G401.6 (cell line): ENCODE results near the gene STARD6.
A peak's percentile ranks its signal among the peaks of the same experiment; 100 is the strongest.
"Not testable (repeated sequence)": the region's sequence is repeated elsewhere in the genome, so short reads cannot be mapped to it uniquely, and the experiment has no call there.

Source experiments
- FAIRE-seq: peaks from 2 replicates; lab custom pipeline; 2012; peaks lifted over from hg19 to GRCh38; lab: Jason Lieb, UNC

STARD6 gene

DNA sequence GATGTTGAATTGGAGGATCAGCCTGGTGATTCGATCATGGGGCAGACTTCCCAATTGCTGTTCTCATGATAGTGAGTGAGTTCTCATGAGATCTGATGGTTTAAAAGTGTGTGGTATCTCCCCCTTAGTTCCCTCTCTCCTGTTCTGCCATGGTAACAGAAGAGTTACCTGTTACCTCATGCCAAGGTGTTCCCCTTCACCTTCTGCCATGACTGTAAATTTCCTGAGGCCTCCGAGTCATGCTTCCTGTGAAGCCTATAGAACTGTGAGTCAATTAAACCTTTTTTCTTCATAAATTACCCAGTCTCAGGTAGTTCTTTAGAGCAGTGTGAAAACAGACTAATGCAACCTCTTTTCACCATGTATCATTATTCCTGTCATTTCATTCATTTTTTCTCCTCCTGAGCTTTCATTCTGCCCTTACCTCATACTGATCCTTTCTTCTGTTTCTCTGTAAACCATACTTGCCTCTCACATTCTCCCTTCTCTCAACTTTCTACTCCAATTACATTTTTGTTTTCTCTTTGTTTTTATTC, 22.0 kb downstream of the STARD6 start:
- no peak for FAIRE-seq

DNA sequence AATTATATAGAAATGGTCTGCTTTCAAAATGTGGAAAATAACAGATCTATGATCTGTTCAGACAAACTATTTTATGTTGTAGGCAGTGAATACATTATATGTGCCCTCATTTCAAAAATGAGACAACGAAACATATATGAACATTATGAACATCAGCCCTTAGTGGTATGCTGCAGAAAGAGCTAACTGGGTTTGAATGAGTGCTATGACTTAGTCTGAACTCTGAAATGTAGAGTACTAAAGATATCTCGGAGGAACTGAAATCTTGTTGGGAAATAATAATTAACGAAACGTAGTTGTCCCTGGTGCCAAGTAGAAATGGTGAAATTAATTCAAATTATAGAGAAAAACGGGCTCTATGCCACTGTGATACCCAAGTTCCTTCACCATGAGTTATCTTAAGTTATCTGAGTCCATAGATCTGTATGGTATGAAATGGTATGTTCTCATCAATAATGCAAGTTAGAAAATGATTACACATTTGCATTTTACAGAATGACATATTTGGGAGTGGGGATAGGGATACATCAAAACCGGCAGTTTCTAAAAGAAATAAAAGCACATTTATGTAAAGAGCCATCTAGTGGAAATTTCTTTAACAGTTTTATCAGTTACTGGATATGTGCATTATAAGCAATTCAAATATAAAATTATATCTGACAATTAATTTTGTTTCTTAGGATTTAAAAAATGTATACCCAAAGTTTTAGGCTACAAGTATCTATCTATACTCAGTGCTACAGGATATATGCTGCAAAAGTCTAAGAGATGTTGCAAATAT, 26.7 kb downstream of the STARD6 start:
- no peak for FAIRE-seq

DNA sequence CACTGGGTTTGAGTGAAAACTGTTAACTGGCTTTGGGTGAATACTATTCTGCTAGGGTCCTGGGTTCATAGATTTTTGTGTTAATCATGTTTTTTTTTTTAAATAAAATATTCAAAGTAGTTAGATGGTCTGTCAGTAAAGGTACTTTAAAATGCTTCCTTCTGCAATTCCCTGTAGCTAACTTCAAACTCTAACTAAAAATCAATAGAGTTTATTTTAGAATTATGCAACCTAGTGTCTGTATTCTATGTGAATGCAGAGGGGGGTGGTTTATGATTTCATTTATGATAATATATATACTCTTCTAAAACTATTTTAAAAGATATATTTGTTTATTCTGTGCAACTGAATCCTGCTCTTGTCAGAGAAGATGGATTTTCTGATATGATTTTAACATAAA, 27.9 kb downstream of the STARD6 start:
- FAIRE-seq = no peak

DNA sequence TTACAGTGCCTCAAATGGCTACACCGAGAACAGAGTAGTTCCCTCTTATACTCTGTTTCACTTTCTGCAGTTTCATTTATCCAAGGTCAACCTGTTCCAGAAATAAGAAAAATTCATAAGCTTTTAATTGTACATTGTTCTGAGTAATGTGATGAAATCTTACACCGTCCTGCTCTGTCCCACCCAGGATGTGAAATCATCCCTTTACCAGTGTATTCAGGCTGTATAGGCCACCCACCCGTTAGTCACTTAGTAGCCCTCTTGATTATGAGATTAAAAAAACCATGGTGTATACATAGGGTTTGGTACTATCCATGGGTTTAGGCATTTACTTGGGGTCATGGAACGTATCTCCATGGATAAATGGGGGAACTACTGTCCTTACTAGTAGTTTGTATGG, 29.8 kb downstream of the STARD6 start:
- no peak for FAIRE-seq

DNA sequence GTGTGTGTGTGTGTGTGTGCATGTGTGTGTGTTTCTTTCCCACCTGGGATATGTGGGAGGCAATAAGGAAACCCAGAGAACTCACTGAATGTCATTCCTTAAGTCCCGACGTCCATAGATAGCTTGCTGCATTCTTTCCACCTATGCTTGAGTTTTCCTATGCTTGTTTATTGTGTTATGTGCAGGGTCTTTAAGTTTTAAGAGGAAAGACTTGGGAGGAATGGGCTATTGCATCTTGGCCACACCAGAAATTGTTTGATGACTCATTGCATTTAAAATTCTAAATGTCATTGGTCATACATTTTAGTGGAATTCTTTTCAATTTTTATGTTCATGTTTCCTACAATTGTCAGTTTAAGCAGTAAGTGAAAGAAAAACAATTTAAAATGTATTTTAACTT, 33.7 kb downstream of the STARD6 start:
- FAIRE-seq = no peak

DNA sequence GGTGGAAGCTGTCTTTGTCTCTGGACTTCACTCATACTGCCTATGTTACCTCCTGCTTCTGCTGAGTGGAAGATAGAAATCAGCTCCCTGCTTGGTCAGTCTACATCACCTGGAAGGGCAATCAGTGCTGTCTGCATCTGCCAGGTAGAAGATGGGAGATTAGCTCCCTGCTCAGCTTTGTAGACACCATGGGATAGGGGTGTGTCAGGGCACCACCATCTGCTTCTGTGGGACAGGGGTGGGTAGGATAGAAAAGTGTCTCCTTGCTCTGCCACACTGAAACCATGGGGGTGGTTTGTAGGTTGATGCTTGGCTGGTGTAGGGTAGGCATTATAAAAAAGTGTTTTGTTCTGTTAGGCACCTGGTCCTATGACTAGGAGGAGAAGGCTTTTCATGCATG, 34.1 kb downstream of the STARD6 start:
- FAIRE-seq = no peak

DNA sequence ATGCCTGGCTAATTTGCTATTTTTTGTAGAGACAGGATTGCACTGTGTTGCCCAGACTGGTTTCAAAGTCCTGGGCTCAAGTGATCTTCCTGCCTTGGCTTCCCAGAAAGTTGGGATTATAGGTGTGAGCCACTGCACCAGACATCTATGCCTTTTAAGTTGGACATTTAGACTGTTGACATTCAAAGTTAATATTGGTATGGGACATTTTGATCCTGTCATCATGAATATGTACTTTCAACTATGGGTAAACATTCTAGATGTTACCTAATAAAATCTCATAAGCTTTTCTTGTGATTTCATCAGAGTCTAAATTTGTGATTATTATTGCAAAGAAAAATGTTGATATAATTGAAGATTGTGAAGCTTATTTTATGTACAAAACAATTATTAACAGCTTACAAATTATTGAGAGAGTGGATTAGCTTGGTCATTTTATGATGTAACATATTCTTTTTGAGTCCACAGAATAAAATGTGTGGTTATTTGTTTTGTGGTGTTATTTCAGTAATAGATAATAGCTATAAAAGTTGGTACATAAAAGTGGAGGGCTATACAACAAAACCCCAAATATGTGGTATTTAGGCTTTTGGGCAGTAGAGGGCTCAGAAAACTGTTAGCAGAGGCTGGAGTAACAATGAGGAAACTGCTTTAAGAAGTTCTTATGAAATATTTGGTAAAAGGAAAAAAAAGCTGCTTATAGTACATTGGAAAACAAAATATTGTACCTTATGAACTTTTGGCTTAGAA, 41.4 kb downstream of the STARD6 start:
- peak; percentile 66 for FAIRE-seq

DNA sequence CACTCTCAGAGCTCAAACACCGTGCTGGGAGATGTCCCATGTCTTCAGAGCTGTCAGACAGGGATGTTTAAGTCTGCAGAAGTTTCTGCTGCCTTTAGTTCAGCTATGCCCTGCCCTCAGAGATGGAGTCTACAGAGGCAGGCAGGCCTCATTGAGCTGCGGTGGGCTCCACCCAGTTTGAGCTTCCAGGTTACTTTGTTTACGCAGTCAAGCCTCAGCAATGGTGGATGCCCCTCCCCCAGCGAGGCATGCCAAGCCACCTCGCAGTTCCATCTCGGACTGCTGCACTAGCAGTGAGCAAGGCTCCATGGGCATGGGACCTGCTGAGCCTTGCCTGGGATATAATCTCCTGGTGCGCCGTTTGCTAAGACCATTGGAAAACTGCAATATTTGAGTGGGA, 48.1 kb downstream of the STARD6 start:
- FAIRE-seq = not testable (repeated sequence)

DNA sequence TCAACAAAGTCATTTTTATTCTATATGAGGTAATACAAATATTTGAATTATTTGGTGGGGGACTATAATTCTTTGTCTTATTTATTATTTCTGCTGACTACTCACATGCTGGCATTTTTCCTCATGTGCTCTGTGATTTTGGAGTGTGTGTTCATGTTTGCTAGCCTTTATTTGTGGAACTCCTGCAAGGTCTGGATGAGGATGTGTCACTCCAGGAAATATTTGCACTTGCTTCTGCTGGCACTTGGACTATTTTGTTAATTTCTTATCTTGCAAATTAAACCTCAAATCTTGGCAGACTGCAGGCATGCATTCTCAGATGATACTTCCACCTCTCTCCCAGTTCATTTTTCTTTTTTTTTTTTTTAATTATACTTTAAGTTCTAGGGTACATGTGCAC, 54.2 kb downstream of the STARD6 start:
- no peak for FAIRE-seq

DNA sequence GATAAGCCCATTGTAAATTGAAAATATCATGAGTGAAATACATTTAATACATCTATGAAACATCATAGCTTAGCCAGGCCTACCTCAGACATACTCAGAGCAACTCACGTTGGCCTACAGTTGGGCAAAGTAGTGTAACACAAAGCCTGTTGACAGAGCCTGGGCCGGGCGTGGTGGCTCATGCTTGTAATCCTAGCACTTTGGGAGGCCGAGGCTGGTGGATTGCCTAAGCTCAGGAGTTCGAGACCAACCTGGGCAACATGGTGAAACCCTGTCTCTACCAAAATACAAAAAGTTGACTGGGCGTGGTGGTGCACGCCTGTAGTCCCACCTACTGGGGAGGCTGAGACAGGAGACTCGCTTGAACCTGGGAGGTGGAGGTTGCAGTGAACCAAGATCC, 58.7 kb downstream of the STARD6 start:
- not testable (repeated sequence) for FAIRE-seq

DNA sequence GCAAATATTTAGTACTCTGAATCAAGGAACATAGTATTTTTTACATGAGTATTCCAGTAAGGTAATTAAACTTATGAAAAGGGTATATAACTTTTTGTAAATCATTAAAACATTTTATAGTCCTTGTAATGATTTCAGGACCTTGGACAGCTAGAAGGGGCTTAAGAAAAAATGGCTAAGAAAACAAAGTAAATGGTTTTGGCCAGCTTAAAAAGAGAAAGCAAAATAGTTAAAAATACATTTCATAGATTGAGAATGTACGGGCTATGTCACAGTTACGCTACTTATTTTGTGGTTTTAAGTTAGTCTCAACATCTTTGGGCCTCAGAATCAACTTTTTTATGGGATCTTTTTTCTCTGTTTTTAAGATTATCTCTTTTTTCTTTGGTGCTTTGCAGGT, 61.6 kb downstream of the STARD6 start:
- FAIRE-seq = peak; percentile 78

DNA sequence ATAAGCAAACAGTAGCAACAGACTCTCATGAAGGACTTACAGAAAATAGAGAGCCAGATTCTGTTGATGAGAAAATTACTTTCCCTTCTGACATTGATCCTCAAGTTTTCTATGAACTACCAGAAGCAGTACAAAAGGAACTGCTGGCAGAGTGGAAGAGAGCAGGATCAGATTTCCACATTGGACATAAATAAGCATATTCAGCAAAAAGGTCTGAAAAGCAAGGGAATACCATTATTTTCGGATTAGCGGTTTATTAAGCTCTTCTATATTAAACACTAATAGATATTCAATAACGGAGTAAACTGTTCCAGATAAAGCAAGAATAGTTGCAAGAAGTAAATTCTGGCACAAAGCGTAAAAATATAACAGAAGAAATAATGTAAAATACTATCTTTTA, 63.4 kb downstream of the STARD6 start:
- FAIRE-seq = no peak

DNA sequence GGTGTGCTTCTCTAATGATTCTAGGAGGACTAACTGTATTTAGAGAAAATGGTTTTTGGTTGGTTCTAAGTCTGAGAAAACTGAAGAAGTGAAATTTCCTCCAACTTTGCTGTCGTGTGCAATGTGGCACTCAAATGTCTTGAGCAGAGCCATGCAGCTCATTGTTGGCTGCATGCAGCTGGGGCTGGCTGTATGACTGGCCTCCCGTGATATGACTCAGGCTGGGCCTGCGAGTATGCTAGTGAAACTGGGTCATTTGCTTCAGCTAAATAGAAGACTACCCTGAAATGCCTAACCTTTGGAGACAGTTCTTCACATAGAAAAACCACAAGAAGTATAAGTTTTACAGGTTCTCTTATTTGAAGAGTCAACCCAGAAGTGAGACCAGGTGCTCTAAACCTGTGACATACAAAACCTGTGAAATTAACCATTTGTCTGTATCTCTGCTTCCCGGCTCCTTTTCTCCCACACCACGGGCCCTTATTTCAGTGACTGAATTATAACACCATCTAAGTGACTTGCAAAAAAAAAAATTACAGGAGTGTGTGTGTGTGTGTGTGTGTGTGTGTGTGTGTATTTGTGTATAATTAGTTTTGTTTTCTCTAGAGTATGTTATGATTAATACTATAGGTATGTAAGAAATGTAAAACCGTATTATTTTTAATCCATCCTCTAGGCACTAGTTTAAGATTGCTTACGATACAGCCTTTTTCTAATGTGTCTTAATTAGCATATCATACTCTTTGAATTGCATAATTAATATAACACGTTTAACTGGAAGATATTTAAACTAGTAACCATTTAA, 72.5 kb downstream of the STARD6 start:
- FAIRE-seq = no peak

DNA sequence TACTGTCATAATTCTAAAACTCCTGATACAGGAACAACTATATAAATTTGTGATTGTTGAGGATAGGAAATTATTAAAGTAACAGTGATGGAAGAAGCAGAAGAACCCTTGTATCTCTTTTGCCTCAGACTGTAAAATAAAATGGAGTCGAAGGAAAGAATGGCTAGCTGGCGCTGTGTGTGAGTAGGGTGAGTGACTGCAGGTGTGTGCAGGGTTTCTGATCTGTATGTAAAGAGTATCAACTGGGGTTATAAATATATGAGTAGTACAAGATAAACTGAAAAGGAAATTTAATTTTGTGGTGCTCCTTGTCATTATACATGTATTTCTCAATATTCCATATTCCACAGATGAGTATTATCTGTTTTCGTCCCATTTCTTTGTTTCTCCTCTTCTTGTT, 73.1 kb downstream of the STARD6 start:
- no peak for FAIRE-seq

DNA sequence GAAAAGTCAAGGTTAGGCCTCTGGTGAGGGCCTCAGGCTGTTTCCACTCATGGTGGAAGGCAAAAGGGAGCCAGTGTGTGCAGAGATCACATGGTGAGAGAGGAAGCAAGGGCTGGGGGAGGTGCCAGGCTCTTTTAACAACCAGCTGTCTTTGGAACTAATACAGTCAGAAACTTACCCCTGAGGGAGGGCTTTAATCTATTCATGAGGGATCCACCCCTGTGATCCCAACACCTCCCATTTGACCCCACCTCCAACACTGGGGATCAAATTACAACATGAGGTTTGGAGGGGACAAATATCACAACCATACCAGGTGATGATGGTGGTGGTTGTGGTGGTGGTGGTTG, 77.5 kb downstream of the STARD6 start:
- no peak for FAIRE-seq

DNA sequence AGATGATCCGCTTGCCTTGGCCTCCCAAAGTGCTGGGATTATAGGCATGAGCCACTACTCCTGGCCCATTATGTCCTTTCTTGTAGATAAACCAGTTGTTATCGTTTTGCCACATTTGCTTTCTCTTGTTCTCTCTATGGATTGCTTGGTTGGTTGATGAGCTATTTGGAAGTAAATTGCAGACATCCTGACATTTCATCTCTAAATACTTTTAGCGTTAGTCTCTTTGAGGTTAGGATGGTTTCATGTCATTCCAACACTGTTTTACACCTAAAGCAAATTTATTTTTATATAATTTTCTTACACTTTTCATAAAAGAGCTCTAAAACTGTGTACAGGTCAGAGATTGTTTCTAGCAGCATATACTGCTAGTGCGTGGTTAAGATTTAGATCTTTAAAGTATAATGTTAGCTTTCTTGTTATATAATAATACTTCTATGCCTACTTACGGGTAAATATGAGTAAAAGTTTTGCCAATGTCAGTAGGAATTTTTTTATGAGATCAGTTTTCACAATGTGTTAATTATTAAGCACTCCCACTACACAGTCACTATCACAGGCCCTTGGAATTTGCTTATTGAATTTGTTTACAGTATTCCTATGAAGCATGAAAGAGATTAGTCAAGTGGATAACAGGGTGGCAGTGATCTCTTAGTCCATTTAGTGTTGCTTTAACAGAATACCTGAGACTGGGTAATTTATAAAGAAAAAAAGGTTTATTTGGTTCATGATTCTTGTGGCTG, 78.0 kb downstream of the STARD6 start:
- no peak for FAIRE-seq

DNA sequence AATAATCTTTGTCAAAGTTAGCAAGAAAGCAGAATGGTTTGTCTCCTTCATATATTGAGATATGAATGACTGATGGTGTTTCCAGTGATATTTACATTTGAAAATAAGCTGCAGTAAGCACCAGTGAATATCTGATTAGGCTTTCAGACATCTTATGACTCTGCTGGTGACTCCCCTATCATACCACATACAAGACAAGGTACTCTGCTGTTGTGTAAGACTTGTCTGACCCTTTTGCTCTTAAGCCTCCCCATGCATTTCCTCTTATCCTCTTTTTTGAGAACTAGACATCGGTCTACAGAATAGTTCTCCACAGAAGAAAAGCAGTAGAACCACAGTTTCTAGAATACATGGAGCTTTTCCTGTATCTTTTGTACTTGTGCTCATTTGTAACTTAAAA, 79.0 kb downstream of the STARD6 start:
- no peak for FAIRE-seq

DNA sequence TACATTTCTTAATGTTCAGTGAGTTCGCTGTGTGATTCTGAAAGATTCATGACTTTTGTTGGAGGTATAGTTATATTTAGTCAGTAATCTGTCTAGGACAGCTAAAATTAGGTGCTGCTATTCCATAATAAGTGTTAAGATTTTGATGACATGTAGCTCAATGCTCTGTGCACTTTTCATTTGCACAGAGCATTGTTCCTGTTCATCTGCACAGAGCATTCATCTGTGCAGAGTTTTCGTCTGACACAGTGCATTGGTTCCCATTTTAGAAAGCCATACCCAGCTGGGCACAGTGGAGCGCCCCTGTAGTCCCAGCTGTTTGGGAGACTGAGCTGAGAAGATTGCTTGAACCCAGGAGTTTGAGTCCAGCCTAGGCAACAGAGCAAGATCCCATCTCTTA, 79.8 kb downstream of the STARD6 start:
- FAIRE-seq = no peak
